Adrenal gland (tissue), 12 donors: ENCODE results near the gene NRXN3. TPM values are rescaled to one million over a fixed set of nuclear protein-coding genes. Genes with fewer than 3 reads are reported as not detected.

Experiments
- DNase-seq, 7 donors: peaks; one replicate each; pipeline ENCODE4 v3.0.0-alpha.2; 2019 to 2020
- H3K27ac ChIP-seq, 5 donors: fragments of 200-600 bp; sonication (generic) in 4 of 5; 1 replicate in 3 of 5; 2 replicates in 2 of 5; pipeline versions ENCODE4 v1.5.1 to v1.8.0; 2016 to 2020; ENCODE audit warnings: mild to moderate bottlenecking in 1 of 5
- H3K27me3 ChIP-seq: fragments of 200-600 bp; 2 replicates; pipeline ENCODE4 v1.8.0; 2021
- H3K36me3 ChIP-seq, 2 donors: fragments of 200-600 bp; replicated peaks in 1 of 2; 1 replicate in 1 of 2; 2 replicates in 1 of 2; pipeline versions ENCODE4 v1.5.1 to v1.8.0; 2018 to 2022
- H3K4me1 ChIP-seq, 2 donors: fragments of 200-600 bp; replicated peaks in 1 of 2; 1 replicate in 1 of 2; 2 replicates in 1 of 2; pipeline versions ENCODE4 v1.5.1 to v1.8.0; 2018 to 2021
- H3K4me3 ChIP-seq, 4 donors: fragments of 200-600 bp; sonication (generic) in 3 of 4; one replicate each; pipeline ENCODE4 v1.5.1; 2016 to 2018
- H3K9me3 ChIP-seq, 3 donors: fragments of 200-600 bp; sonication (generic) in 1 of 3; replicated peaks in 1 of 3; 1 replicate in 2 of 3; 2 replicates in 1 of 3; pipeline versions ENCODE4 v1.5.1 to v1.8.0; 2016 to 2021
- POLR2A ChIP-seq, 2 donors: fragments of 450-650 bp; IDR thresholded peaks; one replicate each; pipeline ENCODE4 v1.6.1; 2017; ENCODE audit warnings: antibody characterized with exemption in 2 of 2, mild to moderate bottlenecking in 2 of 2, moderate library complexity in 1 of 2
- WGBS, 4 donors: extraction: QIAGEN DNeasy Blood & Tissue Kit in 2 of 4; methylation state at CpG; one replicate each; pipeline versions ENCODE4 v1.1.5 to v1.1.7; 2013 to 2017; 5-methylcytosine and 5-hydroxymethylcytosine counted together
- intact Hi-C, 2 donors: fragments of 100-400 bp; cut with DNase I; formaldehyde crosslinking; loops; one replicate each; pipeline versions ENCODE4 v1.14.1 to v1.15.0; 2022 to 2023
- polyA plus RNA-seq, 3 donors: library from polyadenylated mRNA; stranded (reverse); fragments of 200-250 nt in 2 of 3; fragments of 350-450 nt in 1 of 3; fragmentation: Illumina TruSeq in 1 of 3; extraction: RNeasy Lipid Tissue Mini Kit (QIAGEN cat#74804) in 1 of 3; gene quantifications; one replicate each; pipeline ENCODE4 v1.2.3, GENCODE V29; 2013 to 2014
- total RNA-seq, 9 donors: library from RNA; depleted of rRNA in 4 of 9; stranded (reverse); fragments of >200 nt in 4 of 9; fragments of 120-200 nt in 1 of 9; fragmentation: NEBNext Ultra II Directional in 1 of 9; extraction: Animal tissue kit (Norgen Biotek cat#: 25700) in 1 of 9; gene quantifications; one replicate each; pipeline versions ENCODE4 v1.1.0 to v1.2.4, GENCODE V29; 2013 to 2023
- TF ChIP-seq, protein P1 (sequence below), 6 experiments: fragments of 450-650 bp in 4 of 6; fragments of 200-600 bp in 2 of 6; sonication (generic) in 1 of 6; IDR thresholded peaks; 1 replicate in 5 of 6; 2 replicates in 1 of 6; pipeline versions ENCODE4 v1.5.1 to v1.8.0; 2016 to 2021; ENCODE audit warnings: antibody characterized with exemption in 6 of 6, mild to moderate bottlenecking in 2 of 6, moderate library complexity in 1 of 6
- donor health status: healthy with polysubstance abuse.
- donor health status: Bipolar disorder and iron deficiency.
- donor health status: DM: yes; HTN: yes; CAD: no.
- donor health status: DM: no; HTN: no; CAD: no.
- donor health status: DM: no; HTN: no; CAD: no.
- donor health status: DM: yes; HTN: yes; CAD: no.

The NRXN3 gene
- total and polyA plus RNA-seq, 12 donors, result 0.09 to 8.5 (median 1.6) TPM

DNA sequence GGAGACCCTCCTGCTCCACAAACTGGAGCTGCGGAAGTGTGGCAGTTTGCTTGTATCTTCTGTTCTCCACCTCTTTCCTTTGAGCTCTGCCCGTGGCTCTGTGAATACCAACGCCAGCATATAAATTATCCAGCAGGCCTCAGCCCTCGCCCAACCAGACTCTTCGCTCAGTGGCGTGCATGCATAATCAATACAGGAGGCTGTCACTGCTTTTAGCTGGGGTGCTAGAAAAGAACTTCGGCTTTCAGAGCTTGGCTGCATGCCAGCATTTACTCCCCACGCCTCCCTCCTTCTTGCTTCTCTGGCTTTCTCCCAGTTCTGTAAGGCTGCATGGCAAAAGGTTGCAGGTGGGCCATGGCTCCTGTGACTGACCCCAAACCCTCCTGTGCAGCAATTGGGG, 26.9 kb downstream of the NRXN3 start:
- DNase-seq, result no peak
- no peak overlapping the region for H3K27ac ChIP-seq
- WGBS, 4 donors, result 64 to 73% (median 67%) methylated on average over 8 of the region's 8 CpGs
- H3K36me3 ChIP-seq, result no peaks in the 10 kb centered on the region
- no peak for TF ChIP-seq POLR2A (IDR thresholded peaks at IDR 0.05)
- TF ChIP-seq, protein P1, sequence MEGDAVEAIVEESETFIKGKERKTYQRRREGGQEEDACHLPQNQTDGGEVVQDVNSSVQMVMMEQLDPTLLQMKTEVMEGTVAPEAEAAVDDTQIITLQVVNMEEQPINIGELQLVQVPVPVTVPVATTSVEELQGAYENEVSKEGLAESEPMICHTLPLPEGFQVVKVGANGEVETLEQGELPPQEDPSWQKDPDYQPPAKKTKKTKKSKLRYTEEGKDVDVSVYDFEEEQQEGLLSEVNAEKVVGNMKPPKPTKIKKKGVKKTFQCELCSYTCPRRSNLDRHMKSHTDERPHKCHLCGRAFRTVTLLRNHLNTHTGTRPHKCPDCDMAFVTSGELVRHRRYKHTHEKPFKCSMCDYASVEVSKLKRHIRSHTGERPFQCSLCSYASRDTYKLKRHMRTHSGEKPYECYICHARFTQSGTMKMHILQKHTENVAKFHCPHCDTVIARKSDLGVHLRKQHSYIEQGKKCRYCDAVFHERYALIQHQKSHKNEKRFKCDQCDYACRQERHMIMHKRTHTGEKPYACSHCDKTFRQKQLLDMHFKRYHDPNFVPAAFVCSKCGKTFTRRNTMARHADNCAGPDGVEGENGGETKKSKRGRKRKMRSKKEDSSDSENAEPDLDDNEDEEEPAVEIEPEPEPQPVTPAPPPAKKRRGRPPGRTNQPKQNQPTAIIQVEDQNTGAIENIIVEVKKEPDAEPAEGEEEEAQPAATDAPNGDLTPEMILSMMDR (IDR thresholded peaks at IDR 0.05), result no peak
- no peaks in the 10 kb centered on the region for H3K27me3 ChIP-seq
- intact Hi-C loops, result no loop called here
- H3K4me1 ChIP-seq, result no peaks in the 10 kb centered on the region
- H3K9me3 ChIP-seq, result no peaks in the 10 kb centered on the region
- H3K4me3 ChIP-seq, result no peak overlapping the region

DNA sequence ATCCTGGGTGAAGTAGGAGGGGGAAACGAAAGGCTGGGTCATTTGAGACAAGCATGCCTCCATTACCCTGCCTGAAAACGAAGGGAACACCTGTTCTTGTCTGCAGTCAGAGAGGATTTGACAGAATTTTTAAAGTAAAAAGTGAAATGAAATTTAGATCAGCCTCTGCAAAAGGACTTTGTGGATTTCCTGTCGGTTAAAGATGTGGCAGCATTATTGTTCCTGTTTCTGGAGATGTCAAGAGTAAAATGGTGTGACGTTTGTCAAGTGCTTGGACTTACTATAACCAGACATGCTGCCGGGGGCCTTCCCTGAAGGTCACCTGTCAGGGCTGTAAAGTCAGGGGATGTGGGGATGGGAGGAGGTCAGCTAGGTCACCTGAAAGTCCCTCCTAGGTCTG, 32.0 kb downstream of the NRXN3 start:
- Histone ChIP-seq H3K9me3 (no peaks in the 10 kb centered on the region), H3K27me3 (no peaks in the 10 kb centered on the region), H3K4me1 (no peaks in the 10 kb centered on the region), H3K4me3 (no peak overlapping the region), H3K27ac (no peak overlapping the region), H3K36me3 (no peaks in the 10 kb centered on the region)
- intact Hi-C loops, result no loop called here
- no peak for DNase-seq
- TF ChIP-seq, protein P1 (IDR thresholded peaks at IDR 0.05), result no peak
- no peak for TF ChIP-seq POLR2A (IDR thresholded peaks at IDR 0.05)
- 46 to 63% (median 57%) methylated on average over 5 of the region's 5 CpGs for WGBS, 4 donors

DNA sequence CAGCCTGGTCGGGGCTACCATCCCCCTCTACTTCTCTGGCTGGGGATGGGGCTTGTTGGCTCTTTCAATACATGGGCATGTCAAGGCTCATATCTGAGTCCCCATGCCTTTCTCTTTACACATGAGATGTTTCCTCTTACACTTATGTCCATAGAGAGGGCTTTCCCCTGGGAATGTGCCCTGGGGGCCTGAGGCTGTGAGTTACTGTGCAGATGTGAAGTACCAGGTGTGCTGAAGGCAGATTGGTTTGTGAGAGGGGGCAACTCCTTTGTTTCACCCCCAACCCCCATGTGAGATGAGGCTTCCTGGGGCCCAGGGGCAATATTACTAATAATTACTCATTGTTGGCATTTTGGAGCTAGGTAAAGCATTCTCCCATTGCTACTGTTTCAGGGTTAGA, 32.8 kb downstream of the NRXN3 start:
- no peaks in the 10 kb centered on the region for H3K27me3 ChIP-seq
- H3K27ac ChIP-seq, result no peak overlapping the region
- TF ChIP-seq, protein P1 (IDR thresholded peaks at IDR 0.05), result no peak
- no peak for TF ChIP-seq POLR2A (IDR thresholded peaks at IDR 0.05)
- H3K4me1 ChIP-seq, result no peaks in the 10 kb centered on the region
- 0 to 64% (median 32%) methylated on average over 1 of the region's 1 CpG for WGBS, 4 donors
- H3K9me3 ChIP-seq, result no peaks in the 10 kb centered on the region
- H3K4me3 ChIP-seq, result no peak overlapping the region
- no peak for DNase-seq
- no peaks in the 10 kb centered on the region for H3K36me3 ChIP-seq
- intact Hi-C loops, result no loop called here

DNA sequence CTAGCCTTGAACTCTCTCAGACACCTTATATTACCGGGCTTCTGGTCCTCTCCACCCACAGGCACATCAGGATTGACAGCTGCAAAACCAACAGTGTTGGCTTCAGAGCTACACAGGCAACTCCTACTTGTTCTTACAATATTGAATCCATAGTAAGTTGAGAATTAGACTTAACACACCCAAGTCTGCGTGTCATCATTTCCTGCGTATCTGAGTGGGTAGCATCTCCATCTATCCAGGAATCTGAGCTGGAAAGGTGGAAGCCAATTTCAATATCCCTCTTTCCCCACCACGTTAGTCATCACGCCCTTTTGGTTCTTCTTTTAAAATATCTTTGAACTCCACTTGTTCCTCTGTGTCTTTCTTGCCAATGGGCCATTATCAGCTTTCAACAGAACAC, 37.2 kb downstream of the NRXN3 start:
- no peak for DNase-seq
- H3K4me3 ChIP-seq, result no peak overlapping the region
- no peaks in the 10 kb centered on the region for H3K9me3 ChIP-seq
- H3K36me3 ChIP-seq, result no peaks in the 10 kb centered on the region
- H3K4me1 ChIP-seq, result no peaks in the 10 kb centered on the region
- TF ChIP-seq POLR2A (IDR thresholded peaks at IDR 0.05), result no peak
- TF ChIP-seq, protein P1 (IDR thresholded peaks at IDR 0.05), result no peak
- no peaks in the 10 kb centered on the region for H3K27me3 ChIP-seq
- intact Hi-C loops, result no loop called here
- WGBS, 4 donors, result 70 to 75% (median 71%) methylated on average over 5 of the region's 5 CpGs
- H3K27ac ChIP-seq, result no peak overlapping the region
